Epithelial cell of umbilical artery (primary cell): Measurements from ENCODE around the gene NHSL2. TPM values are rescaled to one million over a fixed set of nuclear protein-coding genes. Genes with fewer than 3 reads are reported as not detected.

Experiments
- total RNA-seq: library from RNA; depleted of rRNA; stranded (reverse); fragments of >200 nt; gene quantifications from 2 replicates; pipeline ENCODE4 v1.2.3, GENCODE V29; 2014

Gene NHSL2
- 9.1 and 18.1 TPM in 2 replicates for total RNA-seq

DNA sequence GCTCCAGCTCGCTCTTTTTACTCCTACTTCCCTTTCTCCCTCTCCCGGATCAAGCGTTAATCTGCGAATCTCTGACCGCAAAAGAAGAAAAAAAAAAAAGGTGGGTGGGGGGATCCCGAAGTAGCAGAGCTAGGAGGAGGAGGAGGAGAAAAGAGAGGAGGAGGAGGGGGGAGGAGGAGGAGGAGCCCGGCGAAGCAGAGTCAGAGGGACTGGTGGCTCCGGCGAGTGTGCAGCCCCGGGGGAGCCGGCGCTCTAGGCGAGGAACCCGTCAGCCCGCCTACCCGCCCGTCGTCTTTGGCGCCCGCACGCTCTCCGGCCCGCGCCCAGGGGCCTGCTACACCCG is at the start of gene NHSL2:
Gene NHSL2 (plus strand): TSS at position 203 of the 343 bp plus-strand sequence.

DNA sequence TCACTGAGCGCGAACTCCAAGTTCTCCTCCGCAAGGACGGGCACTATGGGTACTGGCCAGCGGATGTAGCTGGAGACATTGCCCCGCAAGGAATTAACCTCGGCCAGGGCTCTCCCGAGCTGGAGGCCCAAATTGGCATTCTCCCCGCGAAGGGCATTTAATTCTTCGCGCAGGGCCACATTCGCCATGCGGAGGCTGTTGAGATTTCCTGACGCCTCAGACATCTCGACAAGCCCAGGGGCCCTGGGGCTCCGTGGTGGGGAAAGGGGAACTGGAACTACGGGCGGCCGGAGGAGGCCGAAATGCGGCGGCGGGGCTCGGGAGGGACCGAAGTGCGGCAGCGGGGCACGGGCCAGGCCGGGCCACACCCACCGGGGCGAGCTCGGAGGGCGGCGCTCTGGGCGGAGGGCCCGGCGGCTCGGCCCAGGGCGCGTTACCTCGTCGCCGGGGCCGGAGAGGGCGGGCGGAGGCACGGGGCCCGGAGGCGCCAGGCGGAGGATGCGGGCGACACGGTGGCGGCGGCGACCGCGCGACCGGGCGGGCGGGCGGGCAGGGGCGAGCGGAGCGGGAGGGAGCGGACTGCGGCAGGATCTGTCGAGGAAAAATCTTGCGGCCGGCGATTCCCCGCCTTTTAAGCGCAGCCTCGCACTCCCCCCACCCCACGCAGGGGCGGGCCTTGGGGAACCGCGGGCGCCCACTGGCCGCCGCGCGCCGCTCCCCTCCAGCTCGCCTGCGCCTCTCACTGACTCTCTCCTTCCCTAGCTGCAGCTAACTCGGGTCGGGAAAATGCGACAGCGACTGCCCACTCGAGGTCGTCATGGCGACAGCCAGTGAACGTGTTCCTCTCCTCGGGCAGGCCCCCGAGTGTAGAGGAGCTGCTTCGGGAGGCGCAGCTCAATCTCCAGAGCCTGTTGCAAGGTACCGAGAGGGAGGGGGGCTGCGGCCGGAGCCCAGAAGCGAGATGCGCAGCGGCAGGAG is 221.0 kb downstream of the NHSL2 start, which contains the start of gene RTL5:
Gene RTL5 (minus strand): TSS at position 599 of the 978 bp plus-strand sequence.

DNA sequence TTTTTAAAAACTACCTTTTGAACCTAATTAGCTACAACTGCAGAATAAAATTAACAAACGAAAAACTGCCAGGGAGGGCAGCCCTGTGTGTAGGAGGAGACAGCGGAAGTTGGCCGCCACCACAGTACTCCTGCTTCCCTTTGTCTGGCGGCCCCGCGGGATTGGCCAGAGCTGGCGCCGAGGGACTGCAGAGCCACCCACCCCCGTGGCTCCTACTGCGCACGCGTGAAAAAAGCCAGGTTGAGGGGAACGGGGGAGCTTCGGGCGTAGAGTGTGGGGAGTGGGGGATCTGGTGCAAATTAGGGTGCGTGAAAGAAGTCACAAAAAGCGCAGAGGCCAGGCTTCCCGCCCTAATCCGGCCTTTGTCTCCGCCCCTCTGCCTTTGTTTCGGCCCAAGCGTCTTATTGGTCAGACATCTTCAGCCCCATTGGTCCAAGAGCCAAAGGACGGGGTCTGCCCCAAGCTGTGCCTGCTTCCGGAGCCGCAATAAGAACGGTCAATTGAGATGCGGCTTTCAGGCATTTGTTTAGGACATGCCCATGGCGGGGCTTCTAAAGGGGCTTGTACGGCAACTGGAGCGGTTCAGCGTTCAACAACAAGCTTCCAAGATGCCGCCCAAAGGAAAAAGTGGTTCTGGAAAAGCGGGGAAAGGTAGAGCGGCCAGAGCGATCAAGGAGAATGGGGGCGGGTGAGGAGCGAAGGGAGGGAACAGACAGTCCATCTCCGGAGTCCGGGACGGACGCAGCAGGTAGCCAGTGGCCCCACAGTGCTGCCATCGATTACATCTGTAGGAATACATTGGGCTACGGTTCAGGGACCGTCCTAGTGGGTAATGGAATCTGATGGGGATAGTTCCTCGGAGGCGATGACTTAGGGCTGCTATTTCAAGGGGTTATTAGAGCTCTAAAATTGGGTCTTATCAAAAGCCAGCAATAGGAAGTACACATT is 270.8 kb downstream of the NHSL2 start, which contains the start of gene PIN4:
Gene PIN4 (plus strand): TSS at position 580 of the 948 bp plus-strand sequence. CDS start 29 bp downstream, at position 609.

Other genes with a start within 250 kb of the NHSL2 start
- gene CXorf49, start 192.6 kb upstream of the NHSL2 start, total RNA-seq, result not detected in 2 replicates
- gene CXorf49B, start 147.5 kb upstream of the NHSL2 start, total RNA-seq, result not detected in 2 replicates
- under 0.01 and 0.30 TPM in 2 replicates for gene RTL5, start 221.1 kb downstream of the NHSL2 start, total RNA-seq